IMR-90 (cell line): ENCODE data around the gene SLITRK2. TPM values are rescaled to one million over a fixed set of nuclear protein-coding genes. Genes with fewer than 3 reads are reported as not detected.

Source experiments
- ATAC-seq: fragments of 200-7000 bp; cut with Tn5 transposase; 2 replicates; pipeline ENCODE4 v1.9.1; 2020; ENCODE audit warnings: low read depth, mild to moderate bottlenecking, moderate library complexity
- BruUV-seq: library from RNA; stranded (reverse); fragments of 400-500 nt; replicated peaks from 2 replicates; lab custom pipeline; 2021; lab: Mats Ljungman, UMichigan
- CTCF ChIA-PET: fragments of 300-600 bp; formaldehyde crosslinking; extraction: SDS; loops from one replicate; lab custom pipeline; 2021; ENCODE audit warnings: antibody characterized with exemption; lab: Yijun Ruan, JAX
- POLR2A ChIA-PET: fragments of 300-600 bp; sonication (Branson Sonifier 250); formaldehyde crosslinking; loops from one replicate; lab custom pipeline; 2022; ENCODE audit warnings: antibody characterized with exemption; ENCODE audit not compliant: unreplicated experiment; lab: Charles Lee
- DNase-seq: peaks from one replicate; pipeline ENCODE4 v3.0.0; 2013
- H2AFZ ChIP-seq: replicated peaks from 2 replicates; pipeline ENCODE3; 2013; ENCODE audit warnings: low read length, mild to moderate bottlenecking; ENCODE audit not compliant: poor library complexity
- H2AK5ac ChIP-seq: 2 replicates; pipeline ENCODE4 v1.6.1; 2013; ENCODE audit warnings: low read depth, low read length, inconsistent platforms
- H2AK9ac ChIP-seq: replicated peaks from 2 replicates; pipeline ENCODE3; 2013; ENCODE audit warnings: mild to moderate bottlenecking, low read depth, low read length, moderate library complexity; ENCODE audit not compliant: poor library complexity
- H2BK120ac ChIP-seq: 2 replicates; pipeline ENCODE4 v1.6.1; 2013; ENCODE audit warnings: low read depth, low read length, inconsistent platforms
- H2BK15ac ChIP-seq: 3 replicates; pipeline ENCODE4 v1.6.1; 2013; ENCODE audit warnings: low read depth, low read length, inconsistent platforms
- H2BK20ac ChIP-seq: 2 replicates; pipeline ENCODE4 v1.6.1; 2013; ENCODE audit warnings: low read depth, mild to moderate bottlenecking, inconsistent platforms, low read length, moderate library complexity
- H2BK5ac ChIP-seq: 2 replicates; pipeline ENCODE4 v1.6.1; 2013; ENCODE audit warnings: mild to moderate bottlenecking, low read depth, low read length, inconsistent platforms; ENCODE audit not compliant: poor library complexity, severe bottlenecking
- H3K14ac ChIP-seq: replicated peaks from 2 replicates; pipeline ENCODE4 v1.6.1; 2013; ENCODE audit warnings: low read depth, low read length, inconsistent platforms
- H3K18ac ChIP-seq: 2 replicates; pipeline ENCODE4 v1.6.1; 2013; ENCODE audit warnings: low read depth, low read length, control low read depth
- H3K23ac ChIP-seq: 2 replicates; pipeline ENCODE4 v1.6.1; 2013; ENCODE audit warnings: low read depth, low read length, inconsistent platforms
- H3K27ac ChIP-seq: 2 replicates; pipeline ENCODE4 v1.5.1; 2013; ENCODE audit warnings: mild to moderate bottlenecking, control low read depth, low read length; ENCODE audit not compliant: insufficient read depth
- H3K27me3 ChIP-seq: 2 replicates; pipeline ENCODE4 v1.6.1; 2013; ENCODE audit warnings: low read length; ENCODE audit not compliant: control insufficient read depth, insufficient read depth
- H3K36me3 ChIP-seq: 2 replicates; pipeline ENCODE4 v1.6.1; 2013; ENCODE audit warnings: low read length, mixed read lengths; ENCODE audit not compliant: control insufficient read depth, insufficient read depth
- H3K4ac ChIP-seq: 2 replicates; pipeline ENCODE4 v1.6.1; 2013; ENCODE audit warnings: low read depth, low read length, inconsistent platforms
- H3K4me1 ChIP-seq: 2 replicates; pipeline ENCODE4 v1.6.1; 2013; ENCODE audit warnings: low read length, mixed read lengths; ENCODE audit not compliant: control insufficient read depth, insufficient read depth
- H3K4me2 ChIP-seq: 2 replicates; pipeline ENCODE4 v1.6.1; 2013; ENCODE audit warnings: low read depth, mild to moderate bottlenecking, control low read depth, low read length, moderate library complexity
- H3K4me3 ChIP-seq: 2 replicates; pipeline ENCODE4 v1.5.1; 2013; ENCODE audit warnings: low read depth, mild to moderate bottlenecking, control low read depth, low read length, moderate library complexity; ENCODE audit not compliant: insufficient read depth
- H3K56ac ChIP-seq: 2 replicates; pipeline ENCODE4 v1.6.1; 2013; ENCODE audit warnings: low read length, inconsistent platforms; ENCODE audit not compliant: insufficient read depth; ENCODE audit errors: extremely low read depth
- H3K79me1 ChIP-seq, 2 experiments: 2 replicates each; pipeline ENCODE4 v1.6.1; 2013; ENCODE audit warnings: low read length in 2 of 2, inconsistent platforms in 1 of 2, low read depth in 1 of 2
- H3K9ac ChIP-seq: 2 replicates; pipeline ENCODE4 v1.6.1; 2013; ENCODE audit warnings: low read depth, low read length, control low read depth
- H3K9me1 ChIP-seq: 2 replicates; pipeline ENCODE4 v1.6.1; 2013; ENCODE audit warnings: low read length, inconsistent platforms; ENCODE audit not compliant: insufficient read depth
- H3K9me3 ChIP-seq: 2 replicates; pipeline ENCODE4 v1.6.1; 2013; ENCODE audit warnings: low read length; ENCODE audit not compliant: control insufficient read depth, insufficient read depth
- H4K20me1 ChIP-seq: 2 replicates; pipeline ENCODE4 v1.6.1; 2013; ENCODE audit warnings: low read length, inconsistent platforms; ENCODE audit not compliant: insufficient read depth
- H4K5ac ChIP-seq: 2 replicates; pipeline ENCODE4 v1.6.1; 2013; ENCODE audit warnings: mild to moderate bottlenecking, low read depth, low read length, control low read depth
- H4K8ac ChIP-seq, 2 experiments: 2 replicates each; pipeline ENCODE4 v1.6.1; 2013; ENCODE audit warnings: low read depth in 2 of 2, low read length in 2 of 2, control low read depth in 1 of 2, inconsistent platforms in 1 of 2
- H4K91ac ChIP-seq: 2 replicates; pipeline ENCODE4 v1.6.1; 2013; ENCODE audit warnings: low read depth, low read length, inconsistent platforms; ENCODE audit not compliant: insufficient read depth
- CEBPB ChIP-seq: IDR thresholded peaks from 2 replicates; pipeline ENCODE4 v1.6.1; 2012; ENCODE audit warnings: low read depth, low read length, improper control_type of control experiment
- CHD1 ChIP-seq: IDR thresholded peaks from 2 replicates; pipeline ENCODE4 v1.6.1; 2012; ENCODE audit warnings: low read depth, low read length, improper control_type of control experiment
- WGBS, 2 experiments: methylation state at CpG; one replicate each; pipeline versions ENCODE4 v1.1.5 to v1.1.7; 2013; ENCODE audit warnings: missing lambda C conversion rate in 2 of 2; ENCODE audit not compliant: insufficient read length in 1 of 2; ENCODE audit errors: extremely low coverage in 2 of 2; 5-methylcytosine and 5-hydroxymethylcytosine counted together
- dilution Hi-C: fragments of 300-500 bp; cut with HindIII; formaldehyde crosslinking; loops from one replicate; pipeline ENCODE4 v1.14.3; 2018; ENCODE audit warnings: low sequenced_read_pairs; ENCODE audit not compliant: unreplicated experiment
- in situ Hi-C: fragments of 300-500 bp; cut with MboI; formaldehyde crosslinking; loops from 3 replicates; pipeline ENCODE4 v1.14.3; 2019; ENCODE audit warnings: low sequenced_read_pairs, inconsistent platforms, mixed read lengths
- intact Hi-C: fragments of 100-400 bp; cut with micrococcal nuclease; formaldehyde crosslinking; loops from 2 replicates; pipeline ENCODE4 v1.10.0; 2022
- polyA plus RNA-seq, 3 experiments: library from polyadenylated mRNA; depleted of rRNA; stranded (reverse); fragments of >200 nt; gene quantifications; 2 replicates each; pipeline ENCODE4 v1.2.3, GENCODE V29; 2012; ENCODE audit warnings: low replicate concordance in 1 of 3
- total RNA-seq: library from RNA; depleted of rRNA; stranded (reverse); fragments of >200 nt; gene quantifications from 2 replicates; pipeline ENCODE4 v1.2.3, GENCODE V29; 2012
- TF ChIP-seq, protein P1 (sequence below): fragments of 150-350 bp; IDR thresholded peaks from 2 replicates; pipeline ENCODE4 v1.6.1; 2017; ENCODE audit warnings: mild to moderate bottlenecking, antibody characterized with exemption, low read length, low read depth
- TF ChIP-seq, protein P2 (sequence below): fragments of 150-350 bp; IDR thresholded peaks from 2 replicates; pipeline ENCODE4 v1.6.1; 2016; ENCODE audit warnings: low read depth, mild to moderate bottlenecking, low read length, moderate library complexity, borderline replicate concordance

The SLITRK2 gene
- total and polyA plus RNA-seq, 2 of the 4 experiments (the other 2 are of a cell fraction) = not detected

DNA sequence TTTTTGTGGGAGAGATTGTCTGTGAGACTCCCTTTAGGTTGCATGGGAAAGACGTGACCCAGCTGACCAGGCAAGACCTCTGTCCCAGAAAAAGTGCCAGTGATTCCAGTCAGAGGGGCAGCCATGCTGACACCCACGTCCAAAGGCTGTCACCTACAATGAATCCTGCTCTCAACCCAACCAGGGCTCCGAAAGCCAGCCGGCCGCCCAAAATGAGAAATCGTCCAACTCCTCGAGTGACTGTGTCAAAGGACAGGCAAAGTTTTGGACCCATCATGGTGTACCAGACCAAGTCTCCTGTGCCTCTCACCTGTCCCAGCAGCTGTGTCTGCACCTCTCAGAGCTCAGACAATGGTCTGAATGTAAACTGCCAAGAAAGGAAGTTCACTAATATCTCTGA lies 5.5 kb downstream of the SLITRK2 start:
- no TSS peak for BruUV-seq
- H3K27me3 ChIP-seq = no peaks in the 10 kb centered on the region
- 67% methylated on average over 3 of the region's 7 CpGs; no CpG with 5 or more reads in 1 of the 2 experiments for WGBS, 2 experiments

More for the DNA sequence above, 5.5 kb downstream of the SLITRK2 start:
- no peak overlapping the region for H3K23ac ChIP-seq
- no peak overlapping the region for H3K9ac ChIP-seq
- H3K14ac ChIP-seq = no peak overlapping the region
- TF ChIP-seq CEBPB (no peak), CHD1 (no peak)
- TF ChIP-seq, protein P1, sequence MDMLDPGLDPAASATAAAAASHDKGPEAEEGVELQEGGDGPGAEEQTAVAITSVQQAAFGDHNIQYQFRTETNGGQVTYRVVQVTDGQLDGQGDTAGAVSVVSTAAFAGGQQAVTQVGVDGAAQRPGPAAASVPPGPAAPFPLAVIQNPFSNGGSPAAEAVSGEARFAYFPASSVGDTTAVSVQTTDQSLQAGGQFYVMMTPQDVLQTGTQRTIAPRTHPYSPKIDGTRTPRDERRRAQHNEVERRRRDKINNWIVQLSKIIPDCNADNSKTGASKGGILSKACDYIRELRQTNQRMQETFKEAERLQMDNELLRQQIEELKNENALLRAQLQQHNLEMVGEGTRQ = no peak
- TF ChIP-seq, protein P2, sequence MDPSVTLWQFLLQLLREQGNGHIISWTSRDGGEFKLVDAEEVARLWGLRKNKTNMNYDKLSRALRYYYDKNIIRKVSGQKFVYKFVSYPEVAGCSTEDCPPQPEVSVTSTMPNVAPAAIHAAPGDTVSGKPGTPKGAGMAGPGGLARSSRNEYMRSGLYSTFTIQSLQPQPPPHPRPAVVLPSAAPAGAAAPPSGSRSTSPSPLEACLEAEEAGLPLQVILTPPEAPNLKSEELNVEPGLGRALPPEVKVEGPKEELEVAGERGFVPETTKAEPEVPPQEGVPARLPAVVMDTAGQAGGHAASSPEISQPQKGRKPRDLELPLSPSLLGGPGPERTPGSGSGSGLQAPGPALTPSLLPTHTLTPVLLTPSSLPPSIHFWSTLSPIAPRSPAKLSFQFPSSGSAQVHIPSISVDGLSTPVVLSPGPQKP = no peak
- dilution Hi-C loops = no loop called here
- no peak for ATAC-seq
- H3K56ac ChIP-seq = no peak overlapping the region
- no peak overlapping the region for H3K4me2 ChIP-seq
- H3K4me3 ChIP-seq = no peak overlapping the region
- in situ Hi-C loops = no loop called here
- H3K9me3 ChIP-seq = peaks cover 4% of the 10 kb centered on the region; the same call in 1 of the 2 replicates
- POLR2A ChIA-PET = no interaction called here
- H3K4me1 ChIP-seq = no peaks in the 10 kb centered on the region
- no peak for DNase-seq
- no peak overlapping the region for H4K5ac ChIP-seq
- H4K20me1 ChIP-seq = no peaks in the 10 kb centered on the region
- no peak overlapping the region for H4K91ac ChIP-seq
- H2BK120ac ChIP-seq = no peak overlapping the region
- no peaks in the 10 kb centered on the region for H3K9me1 ChIP-seq
- no peak overlapping the region for H3K18ac ChIP-seq
- no peak overlapping the region for H2BK5ac ChIP-seq
- H3K36me3 ChIP-seq = no peaks in the 10 kb centered on the region
- H2AK5ac ChIP-seq = no peak overlapping the region
- H3K79me1 ChIP-seq = no peaks in the 10 kb centered on the region
- CTCF ChIA-PET = no interaction called here
- H2AK9ac ChIP-seq = no peak overlapping the region
- no peak overlapping the region for H2BK15ac ChIP-seq
- no peak overlapping the region for H4K8ac ChIP-seq
- H2AFZ ChIP-seq = no peak overlapping the region
- intact Hi-C loops = no loop called here
- no peak overlapping the region for H3K27ac ChIP-seq
- H2BK20ac ChIP-seq = no peak overlapping the region
- H3K4ac ChIP-seq = no peak overlapping the region
